ENCODE results near the gene TTC24. TPM values are rescaled to one million over a fixed set of nuclear protein-coding genes. Genes with fewer than 3 reads are reported as not detected.
A peak's percentile ranks its signal among the peaks of the same experiment; 100 is the strongest.
"Not testable (repeated sequence)": the region's sequence is repeated elsewhere in the genome, so short reads cannot be mapped to it uniquely, and the experiment has no call there.

The TTC24 gene
- total RNA-seq, 1 donor from 2014 or later, result not detected

DNA sequence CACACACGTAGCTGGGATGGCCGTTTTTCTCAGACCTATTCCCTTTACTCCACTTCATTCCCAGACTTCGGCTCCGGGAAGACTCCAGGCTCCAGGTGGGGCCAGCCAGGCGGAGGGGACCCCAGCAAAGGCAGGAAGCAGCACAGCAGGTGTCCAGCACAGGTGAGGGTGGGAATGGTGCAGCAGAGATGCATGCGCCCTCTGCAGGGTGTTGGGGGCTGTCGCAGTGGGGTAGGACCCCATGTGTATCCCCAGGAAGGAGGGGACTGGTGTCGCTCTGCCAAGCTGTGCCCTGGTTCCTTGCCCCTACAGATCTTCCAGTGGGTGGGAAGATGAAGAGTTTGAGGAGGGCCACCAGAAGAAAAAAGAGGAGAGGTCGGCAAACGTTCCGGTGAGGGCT, 5.3 kb downstream of the TTC24 start:
- DNase-seq (ENCODE audit: low spot score in 2 of 2), result no peak
- no peak for FAIRE-seq

DNA sequence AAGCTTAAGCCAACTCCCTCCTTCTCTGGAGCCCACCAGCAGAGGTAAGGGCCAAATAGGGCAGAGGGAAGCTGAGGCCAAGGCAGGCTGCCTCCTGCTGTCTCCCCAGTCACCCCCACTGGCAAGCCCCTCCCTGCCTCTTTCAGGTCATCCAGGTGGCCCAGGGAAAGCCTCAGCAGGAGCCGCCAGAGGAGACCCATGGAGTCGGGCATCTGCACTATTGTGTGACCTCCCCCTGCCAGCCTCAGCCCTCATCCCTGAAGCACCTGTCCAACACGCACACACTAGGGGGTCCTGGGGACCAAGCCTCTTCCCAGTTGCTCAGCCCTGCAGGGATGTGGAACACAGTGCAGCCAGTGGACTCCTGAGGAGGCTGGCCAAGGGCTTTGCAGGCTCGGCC, 6.8 kb downstream of the TTC24 start:
- FAIRE-seq, result no peak
- DNase-seq (ENCODE audit: low spot score in 2 of 2), result no peak

- no peak for FAIRE-seq
- DNase-seq (ENCODE audit: low spot score in 2 of 2), result no peak
Observed at GRCh38 chr1:156586892-156587477, 7.5 kb downstream of the TTC24 start.

DNA sequence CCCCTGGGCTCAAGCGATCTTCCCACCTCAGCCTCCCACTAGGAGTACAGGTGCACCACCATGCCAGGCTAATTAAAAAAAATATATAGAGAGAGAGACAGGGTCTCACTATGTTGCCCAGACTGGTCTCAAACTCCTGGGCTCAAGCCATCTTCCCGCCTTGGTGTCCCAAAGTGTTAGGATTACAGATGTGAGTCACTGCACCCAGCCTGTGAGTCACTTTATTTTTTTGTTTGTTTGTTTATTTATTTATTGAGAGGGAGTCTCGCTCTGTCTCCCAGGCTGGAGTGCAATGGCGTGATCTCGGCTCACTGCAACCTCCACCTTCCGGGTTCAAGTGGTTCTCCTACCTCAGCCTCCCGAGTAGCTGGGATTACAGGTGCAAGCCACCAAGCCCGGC, 8.4 kb downstream of the TTC24 start:
- not testable (repeated sequence) for DNase-seq (ENCODE audit: low spot score in 2 of 2)

GRCh38 chr1:156589546-156589945, 10.0 kb downstream of the TTC24 start:
- no peak for DNase-seq (ENCODE audit: low spot score in 2 of 2)
- no peak for FAIRE-seq

More for the DNA sequence above, 8.4 kb downstream of the TTC24 start:
- FAIRE-seq, result not testable (repeated sequence)

DNA sequence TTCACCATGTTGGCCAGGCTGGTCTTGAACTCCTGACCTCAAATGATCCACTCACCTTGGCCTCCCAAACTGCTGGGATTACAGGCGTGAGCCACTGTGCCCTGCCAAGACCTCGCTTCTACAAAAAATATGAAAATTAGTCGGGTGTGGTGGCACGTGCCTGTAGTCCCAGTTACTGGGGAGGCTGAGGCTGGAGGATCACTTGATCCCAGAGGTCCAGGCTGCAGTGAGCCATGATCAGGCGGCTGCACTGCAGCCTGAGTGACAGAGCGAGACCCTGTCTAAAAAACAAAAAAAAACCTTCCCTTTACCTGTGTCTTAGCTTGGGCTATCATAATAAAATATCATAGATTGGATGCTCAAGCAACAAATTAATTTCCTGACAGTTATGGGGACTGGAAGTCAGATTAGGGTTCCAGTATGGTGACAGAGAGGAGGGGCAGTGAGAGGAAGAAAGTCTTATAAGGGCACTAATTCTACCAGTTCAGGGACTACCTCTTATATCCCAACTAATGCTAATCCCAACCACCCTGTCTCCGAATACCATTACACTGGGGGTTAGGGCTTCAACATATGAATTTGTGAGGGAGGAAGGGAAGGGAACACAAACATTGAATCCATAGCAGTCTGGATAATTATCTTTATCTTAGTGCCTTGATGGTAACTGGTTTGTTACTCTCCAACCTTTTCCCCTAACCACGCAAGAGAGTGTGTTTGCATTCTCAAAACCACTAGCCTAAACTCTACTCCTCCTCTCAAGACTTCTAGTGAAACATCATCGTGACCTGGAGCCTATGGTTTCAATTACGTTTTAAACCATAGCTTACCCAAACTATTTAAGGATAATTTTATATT, 11.0 kb downstream of the TTC24 start:
- DNase-seq (ENCODE audit: low spot score in 2 of 2), result no peak
- FAIRE-seq, result no peak

DNA sequence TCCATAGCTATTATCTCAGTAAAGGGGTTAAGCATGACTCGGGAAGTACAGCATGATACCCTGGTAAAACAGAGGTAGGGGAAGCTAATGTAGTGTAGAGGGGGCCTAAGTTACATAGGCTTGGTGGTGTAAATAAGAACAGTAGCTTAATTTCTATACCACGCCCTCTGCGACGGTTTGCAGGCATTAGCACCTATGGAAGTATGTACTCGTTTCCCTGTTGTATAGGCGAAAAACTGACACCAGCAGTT, 11.6 kb downstream of the TTC24 start:
- no peak for FAIRE-seq

GRCh38 chr1:156591432-156592157, 12.1 kb downstream of the TTC24 start, which contains the start of gene NAXE:
NAXE (plus strand) TSS chr1:156591776; CDS start chr1:156591805, 29 bp downstream.
- no peak for FAIRE-seq

More for the DNA sequence above, 11.6 kb downstream of the TTC24 start:
- DNase-seq (ENCODE audit: low spot score in 2 of 2), result no peak

GRCh38 chr1:156592158-156592909, 12.8 kb downstream of the TTC24 start:
- no peak for FAIRE-seq
- DNase-seq (ENCODE audit: low spot score in 2 of 2), result no peak

More at GRCh38 chr1:156591432-156592157, 12.1 kb downstream of the TTC24 start, which contains the start of gene NAXE:
- peak; percentile 83 to 86 for DNase-seq (ENCODE audit: low spot score in 2 of 2)

GRCh38 chr1:156592910-156593660, 13.6 kb downstream of the TTC24 start:
- DNase-seq (ENCODE audit: low spot score in 2 of 2) (no peak), FAIRE-seq (no peak)

- FAIRE-seq (no peak), DNase-seq (ENCODE audit: low spot score in 2 of 2) (no peak)
Observed at GRCh38 chr1:156593661-156593989, 14.1 kb downstream of the TTC24 start.

DNA sequence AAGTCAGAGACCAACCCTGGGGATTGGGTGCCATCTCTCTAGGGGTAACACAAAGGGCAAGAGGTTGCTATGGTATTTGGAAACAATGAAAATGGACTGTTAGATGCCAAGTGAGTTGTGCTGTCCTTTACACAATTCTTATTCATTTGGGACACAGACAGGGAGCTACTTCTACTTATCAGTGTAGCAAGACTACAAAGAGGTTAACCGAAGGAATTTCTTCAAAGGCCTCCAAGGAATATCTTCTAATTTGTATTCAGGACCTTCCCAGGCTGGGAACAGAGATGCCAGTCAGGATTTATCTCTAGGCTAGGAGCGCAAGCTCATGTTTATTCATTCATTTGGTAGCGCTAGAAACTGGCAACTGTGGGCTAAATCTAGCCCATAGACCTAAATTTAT, 14.7 kb downstream of the TTC24 start:
- FAIRE-seq (no peak), DNase-seq (ENCODE audit: low spot score in 2 of 2) (no peak)

GRCh38 chr1:156595016-156595415, 15.5 kb downstream of the TTC24 start:
- FAIRE-seq (no peak), DNase-seq (ENCODE audit: low spot score in 2 of 2) (no peak)

DNA sequence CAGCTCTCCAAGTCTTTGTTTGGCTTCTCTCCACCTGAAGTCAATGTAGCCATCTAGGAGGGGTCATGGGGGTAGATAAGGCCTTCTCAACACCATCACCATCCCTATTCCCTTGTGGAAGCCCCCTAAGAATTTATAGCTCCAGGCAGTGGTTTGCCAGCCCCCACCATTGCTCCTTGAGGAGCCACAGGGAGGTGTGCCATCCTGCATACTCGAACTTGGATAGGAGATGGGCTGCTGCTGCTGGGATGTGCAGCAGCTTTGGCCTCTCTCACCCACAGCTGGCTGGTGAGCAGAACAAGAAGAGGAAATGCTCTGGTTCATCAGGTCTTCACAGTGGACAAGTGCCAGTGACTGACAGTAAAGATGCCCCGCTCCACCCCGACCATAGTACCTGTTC, 16.9 kb downstream of the TTC24 start:
- DNase-seq (ENCODE audit: low spot score in 2 of 2) (no peak), FAIRE-seq (no peak)

- DNase-seq (ENCODE audit: low spot score in 2 of 2), result no peak
- no peak for FAIRE-seq
Observed at GRCh38 chr1:156598125-156598524, 18.6 kb downstream of the TTC24 start.

GRCh38 chr1:156598731-156599432, 19.4 kb downstream of the TTC24 start:
- DNase-seq (ENCODE audit: low spot score in 2 of 2) (no peak), FAIRE-seq (no peak)

GRCh38 chr1:156599811-156600210, 20.3 kb downstream of the TTC24 start:
- no peak for DNase-seq (ENCODE audit: low spot score in 2 of 2)
- FAIRE-seq, result no peak

GRCh38 chr1:156600733-156601121, 21.2 kb downstream of the TTC24 start:
- FAIRE-seq, result no peak

GRCh38 chr1:156601122-156601830, 21.8 kb downstream of the TTC24 start, which contains the start of gene GPATCH4:
GPATCH4 (minus strand) TSS chr1:156601479.
- DNase-seq (ENCODE audit: low spot score in 2 of 2), result peak; percentile 46 to 67
- no peak for FAIRE-seq

More at GRCh38 chr1:156600733-156601121, 21.2 kb downstream of the TTC24 start:
- DNase-seq (ENCODE audit: low spot score in 2 of 2), result no peak

Data from frontal cortex (tissue), 4 donors.